ENCODE measurements around the gene TMEM178B.

TMEM178B gene

DNA sequence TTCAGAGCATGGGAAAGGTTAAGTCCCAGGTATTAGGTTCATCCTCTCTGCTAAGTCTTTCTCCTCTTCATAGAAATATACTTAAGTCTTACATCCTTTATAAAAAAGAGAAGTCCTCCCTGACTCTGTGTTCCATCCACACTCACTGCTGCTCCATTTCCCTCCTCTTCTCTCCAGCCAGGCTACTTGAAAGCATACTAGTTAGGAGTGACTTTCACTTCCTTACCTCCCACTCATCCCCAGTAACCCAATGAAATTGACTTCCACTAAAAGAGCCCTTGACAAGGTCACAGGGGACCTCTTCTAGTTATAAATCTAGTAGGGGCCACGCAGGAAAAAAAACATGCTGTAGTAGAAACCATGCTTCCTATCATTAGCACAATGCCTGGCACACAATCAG is 344.2 kb downstream of the TMEM178B start:
- TF ChIP-seq ZNF274 (IDR thresholded peaks at IDR 0.05; ENCODE audit: low read depth, low read length) = no peak
- TF ChIP-seq SUZ12 (IDR thresholded peaks at IDR 0.05; ENCODE audit: extremely low read depth, insufficient read depth, insufficient read length) = no peak
- no peak for TF ChIP-seq YY1 (IDR thresholded peaks at IDR 0.05; ENCODE audit: insufficient read depth, insufficient read length)
- no peak for DNase-seq (ENCODE audit: low read depth, low spot score)
- Histone ChIP-seq H3K9ac (ENCODE audit: insufficient read length, low read depth) (no peak overlapping the region), H3K27me3 (ENCODE audit: insufficient read depth, insufficient read length) (no peaks in the 10 kb centered on the region), H3K9me3 (ENCODE audit: insufficient read depth, low read length) (no peaks in the 10 kb centered on the region), H3K36me3 (ENCODE audit: insufficient read depth, insufficient read length, low read length) (no peaks in the 10 kb centered on the region), H3K4me3 (ENCODE audit: insufficient read length, low read depth) (no peak overlapping the region), H3K4me1 (ENCODE audit: insufficient read depth, insufficient read length) (no peaks in the 10 kb centered on the region)

DNA sequence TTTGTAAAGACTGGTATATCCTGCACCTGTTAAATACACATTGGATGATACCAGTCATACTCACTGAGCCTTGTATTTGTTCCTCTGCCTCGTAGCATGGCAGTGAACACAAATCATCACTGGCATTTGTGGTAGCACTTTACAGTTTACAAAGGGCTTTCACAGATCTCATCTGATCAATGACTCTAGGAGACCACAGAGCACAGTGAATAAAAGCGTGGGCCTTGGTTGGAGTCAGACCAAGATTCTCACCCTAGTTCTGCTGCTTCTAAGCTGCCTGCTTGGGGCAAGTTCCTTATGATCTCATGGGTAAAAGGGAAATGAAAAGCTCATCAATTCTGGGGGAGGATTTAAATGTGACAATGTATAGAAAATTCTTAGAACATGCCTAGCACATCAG is 347.4 kb downstream of the TMEM178B start:
- Histone ChIP-seq H3K4me1 (ENCODE audit: insufficient read depth, insufficient read length) (no peaks in the 10 kb centered on the region), H3K4me3 (ENCODE audit: insufficient read length, low read depth) (no peak overlapping the region), H3K27me3 (ENCODE audit: insufficient read depth, insufficient read length) (no peaks in the 10 kb centered on the region), H3K9me3 (ENCODE audit: insufficient read depth, low read length) (no peaks in the 10 kb centered on the region), H3K9ac (ENCODE audit: insufficient read length, low read depth) (no peak overlapping the region), H3K36me3 (ENCODE audit: insufficient read depth, insufficient read length, low read length) (no peaks in the 10 kb centered on the region)
- TF ChIP-seq YY1 (IDR thresholded peaks at IDR 0.05; ENCODE audit: insufficient read depth, insufficient read length) = no peak
- TF ChIP-seq SUZ12 (IDR thresholded peaks at IDR 0.05; ENCODE audit: extremely low read depth, insufficient read depth, insufficient read length) = no peak
- TF ChIP-seq ZNF274 (IDR thresholded peaks at IDR 0.05; ENCODE audit: low read depth, low read length) = no peak
- no peak for DNase-seq (ENCODE audit: low read depth, low spot score)

DNA sequence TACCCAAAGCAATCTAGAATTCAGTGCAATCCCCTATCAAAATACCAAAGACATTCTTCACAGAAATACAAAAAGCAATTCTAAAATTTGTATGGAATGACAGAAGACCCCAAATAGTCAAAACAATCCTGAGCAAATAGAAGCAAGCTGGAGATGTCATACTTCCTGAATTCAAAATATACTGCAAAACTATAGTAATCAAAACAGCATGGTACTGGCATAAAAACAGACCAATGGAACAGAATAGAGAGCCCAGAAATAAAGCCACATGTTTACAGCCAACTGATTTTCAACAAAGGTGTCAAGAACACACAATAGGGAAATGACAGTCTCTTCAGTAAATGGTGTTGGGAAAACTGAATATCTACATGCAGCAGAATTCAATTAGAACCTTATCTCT is 353.3 kb downstream of the TMEM178B start:
- DNase-seq (ENCODE audit: low read depth, low spot score) = no peak
- Histone ChIP-seq H3K9me3 (ENCODE audit: insufficient read depth, low read length) (no peaks in the 10 kb centered on the region), H3K27me3 (ENCODE audit: insufficient read depth, insufficient read length) (no peaks in the 10 kb centered on the region), H3K9ac (ENCODE audit: insufficient read length, low read depth) (no peak overlapping the region), H3K4me3 (ENCODE audit: insufficient read length, low read depth) (no peak overlapping the region), H3K4me1 (ENCODE audit: insufficient read depth, insufficient read length) (no peaks in the 10 kb centered on the region), H3K36me3 (ENCODE audit: insufficient read depth, insufficient read length, low read length) (no peaks in the 10 kb centered on the region)
- TF ChIP-seq SUZ12 (IDR thresholded peaks at IDR 0.05; ENCODE audit: extremely low read depth, insufficient read depth, insufficient read length) (no peak), YY1 (IDR thresholded peaks at IDR 0.05; ENCODE audit: insufficient read depth, insufficient read length) (no peak), ZNF274 (IDR thresholded peaks at IDR 0.05; ENCODE audit: low read depth, low read length) (no peak)

DNA sequence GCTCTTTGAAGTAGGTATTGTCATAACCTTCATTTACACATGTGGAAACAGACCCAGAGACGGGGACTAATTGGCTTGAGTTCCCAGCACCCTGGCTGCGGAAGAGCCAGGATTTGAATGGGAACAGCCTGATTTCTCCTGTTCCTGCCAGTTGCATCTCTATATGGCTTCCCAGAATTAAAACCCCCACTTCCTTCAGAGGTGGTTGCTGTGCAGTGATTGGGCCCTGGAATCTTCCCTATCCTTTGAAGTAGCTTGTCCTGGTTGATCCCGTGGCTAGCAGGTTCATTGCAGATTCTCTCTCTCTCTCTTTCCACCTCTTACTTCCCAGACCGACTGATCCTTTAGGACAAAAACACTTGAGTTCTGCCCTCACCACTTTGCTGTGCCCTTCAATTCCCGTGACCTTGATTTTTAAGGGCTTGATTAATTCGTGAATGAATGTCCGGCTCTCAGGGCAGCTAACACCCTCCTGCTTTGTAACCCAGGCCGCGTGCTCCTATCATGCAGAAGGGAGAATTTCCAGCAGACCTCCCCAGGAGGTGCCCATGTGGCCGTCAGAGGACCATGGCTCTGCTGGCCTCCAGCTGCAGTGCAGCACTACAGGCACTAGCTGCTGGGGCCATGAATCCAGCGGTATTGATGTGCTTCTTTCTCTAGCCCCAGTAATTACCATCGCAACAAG is 356.7 kb downstream of the TMEM178B start:
- peak; percentile 80 for DNase-seq (ENCODE audit: low read depth, low spot score)
- Histone ChIP-seq H3K4me1 (ENCODE audit: insufficient read depth, insufficient read length) (no peaks in the 10 kb centered on the region), H3K9ac (ENCODE audit: insufficient read length, low read depth) (peak overlapping the region; percentile 54), H3K27me3 (ENCODE audit: insufficient read depth, insufficient read length) (no peaks in the 10 kb centered on the region), H3K9me3 (ENCODE audit: insufficient read depth, low read length) (no peaks in the 10 kb centered on the region), H3K4me3 (ENCODE audit: insufficient read length, low read depth) (no peak overlapping the region), H3K36me3 (ENCODE audit: insufficient read depth, insufficient read length, low read length) (no peaks in the 10 kb centered on the region)
- no peak for TF ChIP-seq ZNF274 (IDR thresholded peaks at IDR 0.05; ENCODE audit: low read depth, low read length)
- no peak for TF ChIP-seq YY1 (IDR thresholded peaks at IDR 0.05; ENCODE audit: insufficient read depth, insufficient read length)
- no peak for TF ChIP-seq SUZ12 (IDR thresholded peaks at IDR 0.05; ENCODE audit: extremely low read depth, insufficient read depth, insufficient read length)

DNA sequence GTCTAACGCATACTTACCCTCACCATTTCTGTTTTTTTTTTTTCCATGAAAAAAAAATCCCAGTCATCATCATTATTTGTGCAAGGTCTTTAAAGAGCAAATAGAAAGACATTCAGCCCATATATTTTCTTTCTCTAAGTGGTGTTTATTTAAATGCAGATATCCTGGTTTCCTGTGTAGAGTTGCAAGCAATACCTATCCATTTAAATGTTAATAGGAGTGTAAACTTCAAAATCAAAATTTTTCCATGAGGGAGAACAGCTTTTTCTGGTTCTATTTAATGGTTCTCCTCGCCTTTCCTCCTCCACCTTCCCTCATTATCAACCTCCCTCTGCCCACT is 357.2 kb downstream of the TMEM178B start:
- H3K27me3 ChIP-seq (ENCODE audit: insufficient read depth, insufficient read length) = no peaks in the 10 kb centered on the region
- H3K9ac ChIP-seq (ENCODE audit: insufficient read length, low read depth) = peak overlapping the region; percentile 12
- no peak for TF ChIP-seq SUZ12 (IDR thresholded peaks at IDR 0.05; ENCODE audit: extremely low read depth, insufficient read depth, insufficient read length)
- H3K4me3 ChIP-seq (ENCODE audit: insufficient read length, low read depth) = no peak overlapping the region
- no peaks in the 10 kb centered on the region for H3K9me3 ChIP-seq (ENCODE audit: insufficient read depth, low read length)
- no peak for DNase-seq (ENCODE audit: low read depth, low spot score)
- H3K4me1 ChIP-seq (ENCODE audit: insufficient read depth, insufficient read length) = peaks cover 3% of the 10 kb centered on the region
- no peaks in the 10 kb centered on the region for H3K36me3 ChIP-seq (ENCODE audit: insufficient read depth, insufficient read length, low read length)

DNA sequence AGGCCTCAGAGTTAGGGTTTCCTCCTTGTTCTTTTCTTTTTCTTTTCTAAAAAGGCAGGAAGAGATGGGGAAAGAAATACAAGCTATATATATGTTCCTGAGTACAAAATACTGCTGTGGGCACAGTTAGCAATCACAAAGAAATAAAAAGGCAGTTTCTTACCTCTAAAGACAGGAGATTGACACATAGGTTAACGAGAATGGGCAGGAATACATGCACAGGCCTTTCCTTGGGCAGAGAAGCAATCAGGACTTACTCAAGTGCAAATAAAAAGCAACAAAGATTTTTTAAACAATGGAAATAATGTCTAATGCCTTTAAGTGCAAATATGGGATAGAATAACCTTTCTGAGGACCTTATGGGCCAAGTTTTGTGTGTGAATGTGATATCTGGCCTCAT is 357.8 kb downstream of the TMEM178B start:
- Histone ChIP-seq H3K36me3 (ENCODE audit: insufficient read depth, insufficient read length, low read length) (no peaks in the 10 kb centered on the region), H3K4me3 (ENCODE audit: insufficient read length, low read depth) (no peak overlapping the region), H3K27me3 (ENCODE audit: insufficient read depth, insufficient read length) (no peaks in the 10 kb centered on the region), H3K4me1 (ENCODE audit: insufficient read depth, insufficient read length) (peaks cover 5% of the 10 kb centered on the region), H3K9ac (ENCODE audit: insufficient read length, low read depth) (no peak overlapping the region), H3K9me3 (ENCODE audit: insufficient read depth, low read length) (no peaks in the 10 kb centered on the region)
- TF ChIP-seq SUZ12 (IDR thresholded peaks at IDR 0.05; ENCODE audit: extremely low read depth, insufficient read depth, insufficient read length) = no peak
- no peak for TF ChIP-seq YY1 (IDR thresholded peaks at IDR 0.05; ENCODE audit: insufficient read depth, insufficient read length)
- no peak for TF ChIP-seq ZNF274 (IDR thresholded peaks at IDR 0.05; ENCODE audit: low read depth, low read length)
- DNase-seq (ENCODE audit: low read depth, low spot score) = no peak

DNA sequence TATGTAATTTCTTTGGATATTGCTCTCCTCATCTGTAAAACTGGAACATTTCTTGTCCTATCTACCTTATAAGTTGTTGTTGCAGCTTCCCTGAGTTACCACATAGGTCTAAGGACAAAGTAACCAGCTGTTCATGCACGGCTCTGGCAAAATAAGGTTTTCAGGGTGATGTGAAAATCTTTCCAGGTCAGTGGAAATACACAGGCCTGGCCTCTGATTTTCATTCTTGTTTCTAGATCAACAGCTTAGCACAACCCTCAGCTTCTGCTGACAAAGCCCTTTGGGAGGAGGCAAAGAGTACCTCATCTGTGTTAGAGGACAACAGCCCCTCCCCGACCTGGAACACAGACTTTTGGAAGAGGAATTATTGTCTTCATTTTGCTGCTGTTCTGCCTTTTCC is 359.8 kb downstream of the TMEM178B start:
- Histone ChIP-seq H3K4me3 (ENCODE audit: insufficient read length, low read depth) (no peak overlapping the region), H3K36me3 (ENCODE audit: insufficient read depth, insufficient read length, low read length) (no peaks in the 10 kb centered on the region), H3K27me3 (ENCODE audit: insufficient read depth, insufficient read length) (no peaks in the 10 kb centered on the region), H3K4me1 (ENCODE audit: insufficient read depth, insufficient read length) (peaks cover 5% of the 10 kb centered on the region), H3K9ac (ENCODE audit: insufficient read length, low read depth) (no peak overlapping the region), H3K9me3 (ENCODE audit: insufficient read depth, low read length) (no peaks in the 10 kb centered on the region)
- TF ChIP-seq ZNF274 (IDR thresholded peaks at IDR 0.05; ENCODE audit: low read depth, low read length) = no peak
- no peak for TF ChIP-seq SUZ12 (IDR thresholded peaks at IDR 0.05; ENCODE audit: extremely low read depth, insufficient read depth, insufficient read length)
- no peak for TF ChIP-seq YY1 (IDR thresholded peaks at IDR 0.05; ENCODE audit: insufficient read depth, insufficient read length)
- no peak for DNase-seq (ENCODE audit: low read depth, low spot score)

All from NT2/D1 (cell line).